ENCODE data around the gene C1orf167.

Gene C1orf167

DNA sequence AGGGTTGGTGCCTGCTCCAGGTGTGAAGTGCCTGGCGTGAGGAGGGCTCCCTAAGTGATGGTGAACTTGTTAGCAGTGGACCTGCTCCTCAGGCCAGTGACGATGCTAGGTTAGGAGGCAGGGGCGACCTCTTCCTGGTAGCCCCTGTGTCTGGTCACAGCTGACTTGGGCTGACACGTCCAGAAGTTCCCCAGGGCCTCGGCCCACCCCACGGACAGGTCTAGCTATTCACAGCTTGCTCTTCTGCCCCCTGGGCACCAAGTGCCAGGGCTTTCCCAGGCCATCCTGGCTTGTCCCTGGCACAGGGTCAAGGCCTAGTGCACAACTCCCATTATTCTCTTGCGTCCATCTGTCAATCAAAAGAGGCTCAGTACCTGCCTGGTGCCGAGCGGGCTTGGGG is 10.9 kb upstream of the C1orf167 start:
- TF ChIP-seq, protein P1, sequence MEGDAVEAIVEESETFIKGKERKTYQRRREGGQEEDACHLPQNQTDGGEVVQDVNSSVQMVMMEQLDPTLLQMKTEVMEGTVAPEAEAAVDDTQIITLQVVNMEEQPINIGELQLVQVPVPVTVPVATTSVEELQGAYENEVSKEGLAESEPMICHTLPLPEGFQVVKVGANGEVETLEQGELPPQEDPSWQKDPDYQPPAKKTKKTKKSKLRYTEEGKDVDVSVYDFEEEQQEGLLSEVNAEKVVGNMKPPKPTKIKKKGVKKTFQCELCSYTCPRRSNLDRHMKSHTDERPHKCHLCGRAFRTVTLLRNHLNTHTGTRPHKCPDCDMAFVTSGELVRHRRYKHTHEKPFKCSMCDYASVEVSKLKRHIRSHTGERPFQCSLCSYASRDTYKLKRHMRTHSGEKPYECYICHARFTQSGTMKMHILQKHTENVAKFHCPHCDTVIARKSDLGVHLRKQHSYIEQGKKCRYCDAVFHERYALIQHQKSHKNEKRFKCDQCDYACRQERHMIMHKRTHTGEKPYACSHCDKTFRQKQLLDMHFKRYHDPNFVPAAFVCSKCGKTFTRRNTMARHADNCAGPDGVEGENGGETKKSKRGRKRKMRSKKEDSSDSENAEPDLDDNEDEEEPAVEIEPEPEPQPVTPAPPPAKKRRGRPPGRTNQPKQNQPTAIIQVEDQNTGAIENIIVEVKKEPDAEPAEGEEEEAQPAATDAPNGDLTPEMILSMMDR (IDR thresholded peaks at IDR 0.05; ENCODE audit: low read depth, low read length, missing control alignments) = no peak
- no peak for DNase-seq (ENCODE audit: extremely low read depth, low read depth)
- no peak overlapping the region for H3K4me3 ChIP-seq (replicated peaks; ENCODE audit: low read depth, low read length)

DNA sequence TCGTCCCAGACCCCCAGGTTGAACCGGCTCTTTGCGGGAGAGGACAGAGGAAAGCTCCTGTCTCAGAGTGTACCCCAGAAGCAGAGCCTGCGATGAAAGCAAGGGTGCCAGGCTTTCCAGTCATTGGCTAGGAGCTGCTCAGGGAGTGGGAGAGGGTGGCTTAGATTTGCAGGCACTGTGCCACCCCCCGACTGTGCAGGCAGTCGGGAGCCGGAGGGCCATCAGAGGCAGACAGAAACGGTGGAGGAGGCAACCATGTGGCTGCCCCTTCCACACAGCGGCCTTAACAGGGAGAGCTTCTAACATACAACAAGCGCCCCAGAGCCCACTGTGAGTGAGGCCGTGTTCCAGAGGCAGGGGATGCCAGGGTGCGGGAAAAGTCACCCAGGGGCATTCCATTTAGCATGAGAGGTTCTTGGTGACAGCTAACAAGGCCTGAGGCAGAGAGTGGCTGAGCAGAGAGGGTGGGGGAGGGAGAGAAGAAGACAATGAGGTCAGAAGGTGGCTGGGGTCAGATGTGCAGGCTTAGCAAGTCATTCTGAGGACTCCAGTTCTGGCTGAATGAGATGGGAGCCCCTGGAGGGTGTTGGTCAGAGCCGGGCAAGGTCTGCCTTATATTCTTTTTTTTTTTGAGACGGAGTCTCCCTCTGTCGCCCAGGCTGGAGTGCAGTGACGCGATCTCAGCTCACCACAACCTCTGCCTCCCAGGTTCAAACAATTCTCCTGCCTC is 9.5 kb upstream of the C1orf167 start:
- TF ChIP-seq, protein P1 (IDR thresholded peaks at IDR 0.05; ENCODE audit: low read depth, low read length, missing control alignments) = no peak
- DNase-seq (ENCODE audit: extremely low read depth, low read depth) = no peak
- H3K4me3 ChIP-seq (replicated peaks; ENCODE audit: low read depth, low read length) = no peak overlapping the region

DNA sequence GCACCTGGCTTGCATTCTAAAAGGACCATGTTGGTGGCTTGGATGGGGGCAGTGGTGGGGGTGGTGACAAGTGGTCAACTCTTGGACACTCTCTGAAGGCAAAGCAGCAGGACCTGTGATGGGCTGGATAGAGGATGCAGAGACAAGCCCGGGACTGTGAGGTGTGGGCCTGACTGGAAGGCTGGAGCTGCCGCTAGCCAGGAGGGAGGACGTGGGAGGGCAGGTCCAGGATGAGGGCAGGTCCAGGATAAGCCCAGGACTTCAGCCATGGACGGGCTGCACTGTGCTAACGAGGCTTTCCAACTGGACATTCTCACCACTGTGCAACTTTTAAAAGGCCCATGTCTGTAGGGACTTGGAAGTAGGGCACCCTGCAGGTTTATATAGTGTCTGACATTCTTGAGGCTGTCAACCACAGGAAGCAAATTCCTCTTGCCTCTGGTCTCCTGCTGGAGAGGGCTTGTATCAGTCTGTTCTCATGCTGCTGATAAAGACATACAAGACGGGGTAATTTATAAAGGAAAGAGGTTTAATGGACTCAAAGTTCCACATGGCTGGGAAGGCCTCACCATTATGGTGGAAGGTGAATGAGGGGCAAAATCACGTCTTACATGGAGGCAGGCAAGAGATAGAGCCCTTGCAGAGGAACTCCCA is 8.3 kb upstream of the C1orf167 start:
- DNase-seq (ENCODE audit: extremely low read depth, low read depth) = no peak
- no peak overlapping the region for H3K4me3 ChIP-seq (replicated peaks; ENCODE audit: low read depth, low read length)
- TF ChIP-seq, protein P1 (IDR thresholded peaks at IDR 0.05; ENCODE audit: low read depth, low read length, missing control alignments) = no peak

DNA sequence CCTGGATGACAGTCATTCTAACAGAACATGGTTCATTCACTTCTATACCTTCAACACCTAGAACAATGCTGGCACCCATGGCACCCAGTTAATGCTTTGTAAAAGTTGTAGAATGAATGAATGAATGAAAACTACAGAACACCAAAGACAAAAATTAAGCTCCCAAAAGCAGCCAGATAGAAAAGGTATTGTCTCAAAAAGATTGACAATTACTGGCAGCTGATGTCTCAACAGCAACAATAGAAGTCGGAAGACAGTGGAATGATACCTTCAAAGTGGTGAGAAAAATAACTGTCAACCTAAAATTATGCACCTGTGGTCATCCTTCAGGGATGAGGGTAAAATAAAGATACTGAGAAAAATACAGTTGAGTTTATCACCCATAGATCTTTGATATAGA is 4.9 kb upstream of the C1orf167 start:
- no peak for DNase-seq (ENCODE audit: extremely low read depth, low read depth)
- TF ChIP-seq, protein P1 (IDR thresholded peaks at IDR 0.05; ENCODE audit: low read depth, low read length, missing control alignments) = no peak

DNA sequence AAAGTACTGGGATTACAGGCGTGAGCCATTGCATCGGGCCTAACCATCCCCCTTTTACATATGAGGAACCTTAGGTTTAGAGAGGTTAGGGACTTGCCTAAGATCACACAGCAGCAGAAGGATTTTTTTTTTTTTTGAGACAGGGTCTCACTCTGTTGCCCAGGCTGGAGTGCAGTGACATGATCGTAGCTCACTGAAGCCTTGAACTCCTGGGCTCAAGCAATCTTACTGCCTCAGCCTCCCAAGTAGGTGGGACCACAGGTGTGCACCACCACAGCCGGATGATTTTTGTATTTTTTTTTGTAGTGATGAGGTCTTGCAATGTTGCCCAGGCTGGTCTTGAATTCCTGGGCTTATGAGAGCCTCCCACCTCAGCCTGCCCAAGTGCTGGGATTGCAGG is 2.2 kb upstream of the C1orf167 start:
- H3K4me3 ChIP-seq (replicated peaks; ENCODE audit: low read depth, low read length) = no peak overlapping the region
- no peak for DNase-seq (ENCODE audit: extremely low read depth, low read depth)
- TF ChIP-seq, protein P1 (IDR thresholded peaks at IDR 0.05; ENCODE audit: low read depth, low read length, missing control alignments) = no peak

More for the DNA sequence above, 4.9 kb upstream of the C1orf167 start:
- H3K4me3 ChIP-seq (replicated peaks; ENCODE audit: low read depth, low read length) = no peak overlapping the region

DNA sequence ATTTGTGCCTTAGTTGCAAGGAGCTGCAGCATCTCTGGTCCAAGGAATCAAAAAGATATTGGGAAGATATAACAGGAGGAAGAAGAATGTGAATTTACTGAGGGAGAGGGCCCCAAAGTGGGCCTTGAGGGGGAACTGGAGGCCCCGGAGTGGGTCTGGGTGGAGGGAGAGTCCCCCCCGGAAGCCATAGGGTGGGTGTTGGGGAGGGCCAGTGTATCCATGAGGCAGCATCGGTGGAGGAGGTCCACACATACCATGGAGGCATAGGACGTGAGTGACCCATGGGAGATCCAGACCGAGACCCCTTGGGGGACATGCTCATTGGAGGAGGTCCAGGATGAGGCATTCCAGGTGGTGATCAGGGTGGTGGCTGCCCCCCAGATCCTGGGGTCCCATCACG is 708 bp upstream of the C1orf167 start:
- TF ChIP-seq, protein P1 (IDR thresholded peaks at IDR 0.05; ENCODE audit: low read depth, low read length, missing control alignments) = no peak
- H3K4me3 ChIP-seq (replicated peaks; ENCODE audit: low read depth, low read length) = no peak overlapping the region
- DNase-seq (ENCODE audit: extremely low read depth, low read depth) = no peak
